Fibroblast of gingiva (primary cell): ENCODE data around the gene ABCF2.

Experiments used
- DNase-seq: peaks from one replicate; pipeline ENCODE4 v3.0.0-alpha.2; 2011; ENCODE audit warnings: low read depth

The ABCF2 gene

GRCh38 chr7:151242159-151243044 lies 15.4 kb upstream of the ABCF2 start:
- no peak for DNase-seq

- no peak for DNase-seq
Measured at GRCh38 chr7:151241755-151242096, 14.7 kb upstream of the ABCF2 start.

GRCh38 chr7:151240942-151241754 lies 14.1 kb upstream of the ABCF2 start:
- no peak for DNase-seq

GRCh38 chr7:151240536-151240935 lies 13.5 kb upstream of the ABCF2 start:
- DNase-seq, result no peak

- DNase-seq, result no peak
Measured at GRCh38 chr7:151239837-151240459, 12.9 kb upstream of the ABCF2 start.

DNA sequence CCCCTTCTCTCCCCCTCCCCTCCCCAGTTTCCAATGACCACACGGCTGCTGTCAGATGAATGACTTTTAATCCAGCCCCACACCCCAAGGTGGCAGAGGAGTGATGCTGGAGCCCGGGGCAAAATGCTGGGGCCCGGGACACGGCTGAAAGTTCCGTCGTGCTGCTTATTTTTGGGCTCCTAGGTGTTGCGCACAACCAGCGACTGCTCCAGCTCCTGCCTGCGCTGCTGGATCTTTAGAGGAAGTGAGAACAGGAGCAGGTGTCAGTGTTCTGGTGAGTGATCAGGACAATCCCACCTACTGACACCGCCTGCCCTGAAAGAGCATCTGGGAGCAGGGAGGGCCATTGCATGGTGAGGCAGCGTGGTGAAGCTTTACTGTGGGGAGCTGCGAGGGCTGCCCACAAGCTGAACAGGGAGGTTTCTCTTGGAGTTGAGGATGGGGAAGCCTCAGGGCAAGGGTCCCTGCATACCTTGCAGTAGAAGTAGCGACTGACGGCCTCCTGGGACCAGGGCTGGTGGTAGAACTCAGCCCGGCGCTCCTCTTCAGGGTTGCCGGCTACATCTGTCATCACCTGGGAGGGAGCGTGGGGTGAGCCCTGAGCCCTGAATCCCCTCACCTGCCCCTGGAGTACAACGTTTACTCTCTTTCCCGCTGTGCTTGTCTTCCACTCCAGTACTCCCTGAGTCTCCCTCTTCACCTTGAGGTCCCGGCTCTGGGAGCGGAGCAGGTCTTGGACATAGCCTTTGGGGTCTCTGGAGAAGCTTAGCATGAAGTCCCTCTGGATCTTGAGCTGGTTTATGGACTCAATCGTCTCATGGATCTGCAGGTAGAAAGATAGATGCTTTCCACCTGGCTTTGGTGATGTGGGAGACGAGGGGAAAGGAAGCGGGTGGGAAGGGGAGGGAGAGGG lies 12.2 kb upstream of the ABCF2 start:
- DNase-seq, result no peak

DNA sequence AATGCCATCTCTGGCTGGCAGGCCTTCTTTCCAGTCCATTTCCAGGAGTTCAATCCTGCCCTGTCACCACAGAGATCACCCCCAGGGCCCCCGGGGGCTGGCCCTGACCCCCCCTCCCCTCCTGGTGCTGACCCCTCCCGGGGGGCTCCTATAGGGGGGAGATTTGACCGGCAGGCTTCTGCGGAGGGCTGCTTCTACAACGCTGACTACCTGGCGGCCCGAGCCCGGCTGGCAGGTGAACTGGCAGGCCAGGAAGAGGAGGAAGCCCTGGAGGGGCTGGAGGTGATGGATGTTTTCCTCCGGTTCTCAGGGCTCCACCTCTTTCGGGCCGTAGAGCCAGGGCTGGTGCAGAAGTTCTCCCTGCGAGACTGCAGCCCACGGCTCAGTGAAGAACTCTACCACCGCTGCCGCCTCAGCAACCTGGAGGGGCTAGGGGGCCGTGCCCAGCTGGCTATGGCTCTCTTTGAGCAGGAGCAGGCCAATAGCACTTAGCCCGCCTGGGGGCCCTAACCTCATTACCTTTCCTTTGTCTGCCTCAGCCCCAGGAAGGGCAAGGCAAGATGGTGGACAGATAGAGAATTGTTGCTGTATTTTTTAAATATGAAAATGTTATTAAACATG lies 11.3 kb upstream of the ABCF2 start:
- no peak for DNase-seq

- DNase-seq, result no peak
Measured at GRCh38 chr7:151237244-151238189, 10.5 kb upstream of the ABCF2 start.

- DNase-seq, result no peak
Measured at GRCh38 chr7:151236406-151236805, 9.4 kb upstream of the ABCF2 start.

- no peak for DNase-seq
Measured at GRCh38 chr7:151235091-151235787, 8.2 kb upstream of the ABCF2 start.

- DNase-seq, result no peak
Measured at GRCh38 chr7:151233804-151234203, 6.8 kb upstream of the ABCF2 start.

DNA sequence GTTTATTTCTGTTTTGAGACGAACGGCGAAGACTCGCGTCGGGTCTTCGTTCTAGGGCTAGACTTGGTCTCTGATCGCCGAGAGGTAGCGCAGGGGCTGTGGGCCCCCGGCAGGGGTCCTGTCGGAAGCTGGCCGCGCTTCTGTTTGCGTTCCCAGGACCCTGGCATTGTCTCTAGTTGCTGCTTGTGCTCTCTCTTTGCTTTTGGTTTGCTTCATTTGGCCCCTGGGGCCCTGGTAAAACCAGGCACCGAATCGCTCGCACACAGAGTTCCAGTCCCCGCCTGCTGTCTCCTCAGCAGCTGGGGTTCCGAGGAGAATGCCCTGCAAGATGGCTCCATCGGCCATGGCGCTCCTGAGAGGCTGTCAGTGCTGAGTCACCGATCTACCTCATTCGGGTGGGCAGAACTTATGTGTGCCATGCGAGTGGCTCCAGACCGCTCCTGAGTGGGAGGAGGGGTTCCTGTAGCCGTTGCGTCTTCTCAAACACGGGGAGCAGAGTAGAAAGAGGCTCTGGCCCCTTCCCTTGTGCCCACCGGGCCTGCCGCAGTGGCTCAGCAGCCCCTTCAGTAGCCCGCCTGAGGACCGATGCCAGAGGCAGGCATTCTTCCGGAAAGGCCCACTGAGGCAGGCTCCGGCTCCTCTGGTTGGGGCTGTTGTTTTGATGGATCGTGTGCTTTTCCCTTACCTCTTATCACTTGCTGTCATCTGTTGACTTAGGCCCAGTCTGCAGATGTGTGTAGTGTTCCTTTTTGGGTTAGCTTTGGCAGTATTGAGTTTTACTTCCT lies 6.1 kb upstream of the ABCF2 start:
- DNase-seq, result peak; percentile 74

DNA sequence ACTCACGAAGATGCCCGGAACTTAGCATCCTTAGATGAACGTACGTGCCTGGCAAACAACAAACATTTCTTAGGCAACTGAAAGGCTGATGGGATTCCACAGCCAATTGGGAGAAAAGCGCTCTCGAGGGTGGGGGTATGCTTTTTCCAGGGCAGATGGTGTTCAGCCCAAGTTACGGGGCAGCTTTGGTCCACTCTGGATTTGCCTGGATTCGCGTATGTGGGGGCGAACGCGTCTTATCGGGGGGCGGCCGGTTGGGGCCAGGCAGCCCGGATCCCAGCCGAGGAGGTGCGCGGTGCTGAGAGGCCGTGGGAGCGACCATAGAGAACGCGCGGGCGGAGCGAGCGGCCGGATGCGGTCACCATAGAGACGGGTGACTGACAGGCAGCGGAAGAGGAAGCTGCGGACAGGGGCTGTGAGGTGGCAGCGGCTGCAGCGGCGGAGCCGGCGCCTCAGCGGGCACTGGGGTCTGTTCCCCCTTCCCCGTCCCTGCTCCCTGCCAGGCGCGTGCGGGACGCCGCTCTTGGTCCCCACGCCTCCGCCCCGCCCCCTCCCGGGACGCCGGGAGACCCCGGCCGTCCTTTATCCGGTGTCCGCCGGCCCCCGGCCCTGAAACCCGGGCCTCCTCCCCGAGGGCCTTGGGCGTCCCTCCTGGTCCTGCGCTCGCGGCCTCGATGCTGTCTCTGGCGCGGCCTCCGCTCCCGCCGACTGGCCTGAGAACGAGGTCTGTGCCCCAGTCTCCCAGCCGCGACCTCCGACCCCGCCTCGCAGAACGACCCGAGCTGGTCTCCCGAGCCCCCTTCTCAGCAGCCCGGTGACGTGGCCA lies 5.3 kb upstream of the ABCF2 start, which contains the start of gene CHPF2:
TSS of gene CHPF2 (plus strand) at position 393 of the 826 bp plus-strand sequence. CDS start 1,529 bp downstream, outside the sequence.
- DNase-seq, result peak; percentile 85

- DNase-seq, result no peak
Measured at GRCh38 chr7:151231080-151231479, 4.1 kb upstream of the ABCF2 start.

GRCh38 chr7:151229249-151229648 lies 2.2 kb upstream of the ABCF2 start:
- no peak for DNase-seq

GRCh38 chr7:151228024-151228866 lies 1.2 kb upstream of the ABCF2 start:
- no peak for DNase-seq

- DNase-seq, result no peak
Measured at GRCh38 chr7:151226560-151226874, 488 bp downstream of the ABCF2 start.
